OCI-LY7 (cell line): ENCODE measurements around the gene PLK2.

ENCODE experiments used
- EZH2phosphoT487 ChIP-seq: fragments of 200-600 bp; sonication (generic); IDR thresholded peaks from 2 replicates; pipeline ENCODE4 v1.6.1; 2018; ENCODE audit warnings: low read depth, borderline replicate concordance, mild to moderate bottlenecking, mixed run types, antibody characterized with exemption, low read length, moderate library complexity, mixed read lengths
- TF ChIP-seq, protein P1 (sequence below): fragments of 200-600 bp; sonication (generic); conservative IDR thresholded peaks from 2 replicates; pipeline ENCODE4 v1.5.1; 2014; ENCODE audit warnings: mild to moderate bottlenecking, antibody characterized with exemption, low read length, moderate library complexity, mixed read lengths

DNA sequence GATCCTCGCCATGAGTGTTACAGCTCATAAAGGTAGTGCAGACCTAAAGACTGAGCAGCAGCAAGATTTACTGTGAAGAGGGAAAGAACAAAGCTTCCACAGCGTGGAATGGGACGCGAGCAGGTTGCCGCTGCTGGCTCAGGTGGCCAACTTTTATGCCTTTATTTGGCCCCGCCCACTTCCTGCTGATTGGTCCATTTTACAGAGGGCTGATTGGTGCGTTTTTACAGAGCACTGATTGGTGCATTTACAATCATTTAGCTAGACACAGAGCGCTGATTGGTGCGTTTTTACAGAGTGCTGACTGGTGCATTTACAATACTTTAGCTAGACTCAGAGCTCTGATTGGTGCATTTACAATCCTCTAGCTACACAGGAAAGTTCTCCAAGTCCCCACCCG lies 13.9 kb downstream of the PLK2 start:
- TF ChIP-seq, protein P1, sequence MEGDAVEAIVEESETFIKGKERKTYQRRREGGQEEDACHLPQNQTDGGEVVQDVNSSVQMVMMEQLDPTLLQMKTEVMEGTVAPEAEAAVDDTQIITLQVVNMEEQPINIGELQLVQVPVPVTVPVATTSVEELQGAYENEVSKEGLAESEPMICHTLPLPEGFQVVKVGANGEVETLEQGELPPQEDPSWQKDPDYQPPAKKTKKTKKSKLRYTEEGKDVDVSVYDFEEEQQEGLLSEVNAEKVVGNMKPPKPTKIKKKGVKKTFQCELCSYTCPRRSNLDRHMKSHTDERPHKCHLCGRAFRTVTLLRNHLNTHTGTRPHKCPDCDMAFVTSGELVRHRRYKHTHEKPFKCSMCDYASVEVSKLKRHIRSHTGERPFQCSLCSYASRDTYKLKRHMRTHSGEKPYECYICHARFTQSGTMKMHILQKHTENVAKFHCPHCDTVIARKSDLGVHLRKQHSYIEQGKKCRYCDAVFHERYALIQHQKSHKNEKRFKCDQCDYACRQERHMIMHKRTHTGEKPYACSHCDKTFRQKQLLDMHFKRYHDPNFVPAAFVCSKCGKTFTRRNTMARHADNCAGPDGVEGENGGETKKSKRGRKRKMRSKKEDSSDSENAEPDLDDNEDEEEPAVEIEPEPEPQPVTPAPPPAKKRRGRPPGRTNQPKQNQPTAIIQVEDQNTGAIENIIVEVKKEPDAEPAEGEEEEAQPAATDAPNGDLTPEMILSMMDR = no peak
- no peak for TF ChIP-seq EZH2phosphoT487
